Trophoblast cell (in vitro differentiated cells and primary cell): ENCODE results near the gene CXCL6.

Source experiments
- DNase-seq, 2 donors: peaks; one replicate each; pipeline ENCODE4 v3.0.0-alpha.2; 2016
- H2AFZ ChIP-seq: 2 replicates; pipeline ENCODE4 v1.6.1; 2013; ENCODE audit warnings: low read length, moderate library complexity, mild to moderate bottlenecking; ENCODE audit not compliant: insufficient read depth, poor library complexity
- H2AK5ac ChIP-seq: 2 replicates; pipeline ENCODE4 v1.6.1; 2013; ENCODE audit warnings: mild to moderate bottlenecking, low read length
- H2BK120ac ChIP-seq: 2 replicates; pipeline ENCODE4 v1.6.1; 2013; ENCODE audit warnings: low read length, mild to moderate bottlenecking, moderate library complexity; ENCODE audit not compliant: insufficient read depth, poor library complexity
- H2BK12ac ChIP-seq: 2 replicates; pipeline ENCODE4 v1.6.1; 2013; ENCODE audit warnings: mild to moderate bottlenecking, low read length, moderate library complexity
- H2BK5ac ChIP-seq: 2 replicates; pipeline ENCODE4 v1.6.1; 2013; ENCODE audit warnings: low read length, low read depth, moderate library complexity, mild to moderate bottlenecking; ENCODE audit not compliant: poor library complexity
- H3K14ac ChIP-seq: 2 replicates; pipeline ENCODE4 v1.6.1; 2013; ENCODE audit warnings: mild to moderate bottlenecking, low read length
- H3K18ac ChIP-seq: 2 replicates; pipeline ENCODE4 v1.6.1; 2013; ENCODE audit warnings: mild to moderate bottlenecking, low read length
- H3K23ac ChIP-seq: 2 replicates; pipeline ENCODE4 v1.6.1; 2013; ENCODE audit warnings: low read length
- H3K27ac ChIP-seq: 2 replicates; pipeline ENCODE4 v1.5.1; 2013; ENCODE audit warnings: low read depth, mild to moderate bottlenecking, inconsistent platforms, low read length, moderate library complexity
- H3K27me3 ChIP-seq: 2 replicates; pipeline ENCODE4 v1.6.1; 2013; ENCODE audit warnings: inconsistent platforms, mild to moderate bottlenecking, low read length, moderate library complexity; ENCODE audit not compliant: insufficient read depth
- H3K36me3 ChIP-seq, 2 experiments: 1 replicate in 1 of 2; 2 replicates in 1 of 2; pipeline ENCODE4 v1.6.1; 2013; ENCODE audit warnings: low read length in 2 of 2, mild to moderate bottlenecking in 2 of 2, moderate library complexity in 1 of 2; ENCODE audit not compliant: insufficient read depth in 2 of 2, control insufficient read depth in 1 of 2
- H3K4ac ChIP-seq: 2 replicates; pipeline ENCODE4 v1.6.1; 2013; ENCODE audit warnings: low read depth, mild to moderate bottlenecking, low read length, moderate library complexity
- H3K4me1 ChIP-seq, 2 experiments: 1 replicate in 1 of 2; 2 replicates in 1 of 2; pipeline ENCODE4 v1.6.1; 2013; ENCODE audit warnings: low read length in 2 of 2, mild to moderate bottlenecking in 2 of 2, moderate library complexity in 1 of 2; ENCODE audit not compliant: insufficient read depth in 2 of 2, control insufficient read depth in 1 of 2
- H3K4me2 ChIP-seq: 2 replicates; pipeline ENCODE4 v1.6.1; 2013; ENCODE audit warnings: inconsistent platforms, mild to moderate bottlenecking, low read length, moderate library complexity
- H3K4me3 ChIP-seq: 2 replicates; pipeline ENCODE4 v1.5.1; 2013; ENCODE audit warnings: mild to moderate bottlenecking, low read depth, low read length, inconsistent platforms
- H3K79me1 ChIP-seq: one replicate; pipeline ENCODE4 v1.6.1; 2013; ENCODE audit warnings: low read length
- H3K79me2 ChIP-seq: 2 replicates; pipeline ENCODE4 v1.6.1; 2013; ENCODE audit warnings: low read length, mild to moderate bottlenecking; ENCODE audit not compliant: control insufficient read depth, insufficient read depth, poor library complexity
- H3K9ac ChIP-seq: 2 replicates; pipeline ENCODE4 v1.6.1; 2013; ENCODE audit warnings: mild to moderate bottlenecking, low read length
- H3K9me3 ChIP-seq: 2 replicates; pipeline ENCODE4 v1.6.1; 2013; ENCODE audit warnings: low read depth, mild to moderate bottlenecking, control low read depth, inconsistent platforms, low read length; ENCODE audit not compliant: insufficient read depth
- H4K12ac ChIP-seq: 2 replicates; pipeline ENCODE4 v1.6.1; 2013; ENCODE audit warnings: low read depth, mild to moderate bottlenecking, low read length, moderate library complexity
- H4K8ac ChIP-seq: 2 replicates; pipeline ENCODE4 v1.6.1; 2013; ENCODE audit warnings: low read depth, mild to moderate bottlenecking, low read length, moderate library complexity
- H4K91ac ChIP-seq: one replicate; pipeline ENCODE4 v1.6.1; 2013; ENCODE audit warnings: low read depth, mild to moderate bottlenecking, low read length, moderate library complexity
- WGBS: extraction: QIAGEN DNeasy Blood & Tissue Kit; methylation state at CpG from one replicate; pipeline ENCODE4 v1.1.7; 2013; ENCODE audit warnings: missing lambda C conversion rate; ENCODE audit not compliant: insufficient read length, insufficient coverage; ENCODE audit errors: extremely low coverage; 5-methylcytosine and 5-hydroxymethylcytosine counted together

Gene CXCL6

DNA sequence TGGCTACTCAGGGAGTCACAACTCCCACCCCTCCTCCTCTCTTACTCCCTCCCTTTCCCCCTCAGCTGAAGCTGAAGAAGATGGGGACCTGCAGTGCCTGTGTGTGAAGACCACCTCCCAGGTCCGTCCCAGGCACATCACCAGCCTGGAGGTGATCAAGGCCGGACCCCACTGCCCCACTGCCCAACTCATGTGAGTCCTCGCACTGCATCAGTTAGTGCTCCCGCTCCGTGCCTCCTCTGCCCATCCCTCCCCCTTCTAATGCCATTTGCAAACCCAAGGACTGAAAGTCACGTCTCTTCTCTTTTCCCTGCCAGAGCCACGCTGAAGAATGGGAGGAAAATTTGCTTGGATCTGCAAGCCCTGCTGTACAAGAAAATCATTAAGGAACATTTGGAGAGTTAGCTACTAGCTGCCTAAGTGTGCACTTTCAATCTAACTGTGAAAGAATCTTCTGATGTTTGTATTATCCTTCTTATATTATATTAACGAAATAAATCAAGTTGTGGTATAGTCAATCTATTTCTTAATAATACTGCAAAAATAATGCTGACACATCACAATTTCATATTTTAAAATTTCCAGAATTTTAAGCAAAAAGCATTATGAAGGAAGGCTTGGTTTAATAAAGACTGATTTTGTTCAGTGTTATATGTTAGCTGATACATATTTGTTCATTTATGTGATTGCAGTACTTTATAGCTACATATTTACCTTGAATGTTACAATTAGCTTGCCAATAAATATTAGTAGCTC, 17.4 kb downstream of the CXCL6 start:
- no peak overlapping the region for H3K4me3 ChIP-seq
- H3K9me3 ChIP-seq: peaks cover 1% of the 10 kb centered on the region
- no peak overlapping the region for H2AFZ ChIP-seq
- H3K23ac ChIP-seq: no peak overlapping the region
- no peak overlapping the region for H3K18ac ChIP-seq
- H3K14ac ChIP-seq: no peak overlapping the region
- DNase-seq: no peak
- H3K36me3 ChIP-seq: no peaks in the 10 kb centered on the region
- no peak overlapping the region for H3K4me2 ChIP-seq
- no peak overlapping the region for H3K9ac ChIP-seq
- no peaks in the 10 kb centered on the region for H3K79me1 ChIP-seq
- no peak overlapping the region for H2BK5ac ChIP-seq
- no peak overlapping the region for H2BK120ac ChIP-seq
- H4K12ac ChIP-seq: no peak overlapping the region
- no peak overlapping the region for H4K8ac ChIP-seq
- no peak overlapping the region for H3K27ac ChIP-seq
- H3K27me3 ChIP-seq: no peaks in the 10 kb centered on the region
- H3K4me1 ChIP-seq: no peaks in the 10 kb centered on the region
- H4K91ac ChIP-seq: no peak overlapping the region
- no peak overlapping the region for H2BK12ac ChIP-seq
- no CpG with 5 or more reads among the region's 8 CpGs for WGBS
- H3K4ac ChIP-seq: no peak overlapping the region
- H3K79me2 ChIP-seq: no peaks in the 10 kb centered on the region
- no peak overlapping the region for H2AK5ac ChIP-seq

DNA sequence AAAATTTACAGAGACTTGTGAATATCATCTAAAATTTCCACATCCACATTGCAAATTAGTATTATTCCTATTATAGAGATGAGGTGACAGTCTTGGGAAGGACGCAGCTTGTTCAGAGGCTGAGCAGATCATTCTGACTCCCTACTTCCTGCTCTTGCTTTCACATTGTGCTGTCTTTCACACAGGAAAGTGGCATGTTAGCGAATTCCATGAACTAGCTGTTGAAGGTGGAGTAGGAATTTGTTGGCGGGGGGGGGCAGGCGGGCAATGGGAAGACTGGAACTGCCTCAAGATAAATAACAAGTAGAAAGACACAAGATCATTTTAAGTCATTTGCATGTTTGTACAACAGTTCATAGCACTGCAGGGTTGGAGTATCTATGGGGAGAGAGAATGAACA, 18.9 kb downstream of the CXCL6 start:
- Histone ChIP-seq H3K79me2 (no peaks in the 10 kb centered on the region), H2AFZ (no peak overlapping the region), H3K9me3 (peaks cover 1% of the 10 kb centered on the region), H3K27me3 (no peaks in the 10 kb centered on the region), H4K12ac (no peak overlapping the region), H3K4me2 (no peak overlapping the region), H2BK12ac (no peak overlapping the region), H2BK120ac (no peak overlapping the region), H4K8ac (no peak overlapping the region), H3K4me3 (no peak overlapping the region), H3K79me1 (no peaks in the 10 kb centered on the region), H4K91ac (no peak overlapping the region), H3K27ac (no peak overlapping the region), H2BK5ac (no peak overlapping the region), H2AK5ac (no peak overlapping the region), H3K4me1 (no peaks in the 10 kb centered on the region), H3K23ac (no peak overlapping the region), H3K4ac (no peak overlapping the region), H3K14ac (no peak overlapping the region), H3K36me3 (no peaks in the 10 kb centered on the region), H3K9ac (no peak overlapping the region), H3K18ac (no peak overlapping the region)
- no peak for DNase-seq
- WGBS: no CpG with 5 or more reads among the region's 4 CpGs

DNA sequence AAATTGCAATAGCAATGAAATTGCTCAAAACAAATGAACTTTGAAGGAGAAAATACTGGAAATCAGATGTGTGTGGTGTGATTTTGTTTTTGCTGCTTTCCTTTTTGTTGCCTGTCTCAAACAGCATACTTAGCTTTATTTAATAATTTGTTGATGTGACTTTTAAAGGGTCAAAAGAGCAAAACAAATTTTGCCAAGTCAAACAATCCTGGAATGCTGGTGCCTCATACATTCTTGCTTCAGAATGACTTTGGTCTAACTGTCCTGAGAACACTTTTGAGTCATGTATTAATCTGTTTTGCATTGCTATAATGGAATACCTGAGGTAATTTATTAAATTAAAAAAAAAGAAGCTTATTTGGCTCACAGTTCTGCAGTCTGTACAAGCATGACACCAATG, 20.0 kb downstream of the CXCL6 start:
- Histone ChIP-seq H2BK120ac (no peak overlapping the region), H3K9ac (no peak overlapping the region), H3K36me3 (no peaks in the 10 kb centered on the region), H3K4me2 (no peak overlapping the region), H3K27me3 (no peaks in the 10 kb centered on the region), H2BK5ac (no peak overlapping the region), H3K27ac (no peak overlapping the region), H3K23ac (no peak overlapping the region), H2AFZ (no peak overlapping the region), H3K18ac (no peak overlapping the region), H3K4me3 (no peak overlapping the region), H2AK5ac (no peak overlapping the region), H3K4ac (no peak overlapping the region), H4K8ac (no peak overlapping the region), H4K12ac (no peak overlapping the region), H2BK12ac (no peak overlapping the region), H3K9me3 (peaks cover 1% of the 10 kb centered on the region), H3K4me1 (no peaks in the 10 kb centered on the region), H3K14ac (no peak overlapping the region), H3K79me1 (no peaks in the 10 kb centered on the region), H4K91ac (no peak overlapping the region), H3K79me2 (no peaks in the 10 kb centered on the region)
- no peak for DNase-seq

DNA sequence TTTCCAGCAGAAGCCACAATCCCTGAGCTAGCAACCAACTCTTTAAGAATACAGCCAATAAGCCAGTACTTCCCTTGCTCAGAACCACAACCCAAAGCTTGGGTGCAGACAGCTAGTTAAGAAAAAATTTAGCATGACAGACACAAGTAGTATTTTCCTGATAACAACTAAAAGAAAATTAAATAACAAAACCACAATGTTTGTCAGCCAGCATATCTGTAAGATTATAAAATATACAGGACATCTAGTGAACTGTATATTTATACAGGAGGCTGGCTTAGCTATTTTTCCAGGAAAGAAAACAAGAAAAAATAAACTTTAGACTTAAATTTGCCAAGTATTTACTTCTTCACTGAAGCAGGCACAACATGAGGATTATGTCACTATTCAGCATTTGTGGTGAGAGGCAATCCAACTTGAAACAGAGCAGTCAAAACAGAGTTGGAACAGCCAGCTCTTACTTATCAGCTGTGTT, 23.2 kb downstream of the CXCL6 start:
- H3K27me3 ChIP-seq: no peaks in the 10 kb centered on the region
- H3K79me2 ChIP-seq: no peaks in the 10 kb centered on the region
- no peak overlapping the region for H4K8ac ChIP-seq
- H3K36me3 ChIP-seq: no peaks in the 10 kb centered on the region
- H3K4me3 ChIP-seq: no peak overlapping the region
- H4K91ac ChIP-seq: no peak overlapping the region
- no peak overlapping the region for H3K14ac ChIP-seq
- H3K9ac ChIP-seq: no peak overlapping the region
- H3K4me1 ChIP-seq: no peaks in the 10 kb centered on the region
- no peak overlapping the region for H3K23ac ChIP-seq
- no peak overlapping the region for H2BK5ac ChIP-seq
- H2AFZ ChIP-seq: no peak overlapping the region
- H3K18ac ChIP-seq: no peak overlapping the region
- peaks cover 1% of the 10 kb centered on the region for H3K9me3 ChIP-seq
- no peak overlapping the region for H3K4ac ChIP-seq
- H3K79me1 ChIP-seq: no peaks in the 10 kb centered on the region
- H2BK12ac ChIP-seq: no peak overlapping the region
- H2AK5ac ChIP-seq: no peak overlapping the region
- no peak overlapping the region for H4K12ac ChIP-seq
- no peak for DNase-seq
- H3K4me2 ChIP-seq: no peak overlapping the region
- H3K27ac ChIP-seq: no peak overlapping the region
- no peak overlapping the region for H2BK120ac ChIP-seq
